ENCODE results near the gene ZNF423.

The ZNF423 gene

GRCh38 chr16:49552313-49552928 lies 303.5 kb downstream of the ZNF423 start:
- no peak for DNase-seq (ENCODE audit: low read depth in 1 of 2, low spot score in 1 of 2)
- in situ Hi-C loops (cut with HindIII; ENCODE audit: low pct_unique_long_range_greater_than_20kb, low sequenced_read_pairs), result no loop called here
- TF ChIP-seq JUND (IDR thresholded peaks at IDR 0.05; ENCODE audit: low read depth), result no peak

- TF ChIP-seq JUND (IDR thresholded peaks at IDR 0.05; ENCODE audit: low read depth), result no peak
- no peak for DNase-seq (ENCODE audit: low read depth in 1 of 2, low spot score in 1 of 2)
- in situ Hi-C loops (cut with HindIII; ENCODE audit: low pct_unique_long_range_greater_than_20kb, low sequenced_read_pairs), result no loop called here
Observed at GRCh38 chr16:49550666-49551065, 305.2 kb downstream of the ZNF423 start.

GRCh38 chr16:49550140-49550539 lies 305.8 kb downstream of the ZNF423 start:
- in situ Hi-C loops (cut with HindIII; ENCODE audit: low pct_unique_long_range_greater_than_20kb, low sequenced_read_pairs), result no loop called here
- TF ChIP-seq JUND (IDR thresholded peaks at IDR 0.05; ENCODE audit: low read depth), result no peak
- DNase-seq (ENCODE audit: low read depth in 1 of 2, low spot score in 1 of 2), result no peak

- TF ChIP-seq JUND (IDR thresholded peaks at IDR 0.05; ENCODE audit: low read depth), result no peak
- in situ Hi-C loops (cut with HindIII; ENCODE audit: low pct_unique_long_range_greater_than_20kb, low sequenced_read_pairs), result no loop called here
- DNase-seq (ENCODE audit: low read depth in 1 of 2, low spot score in 1 of 2), result no peak
Observed at GRCh38 chr16:49548325-49548970, 307.5 kb downstream of the ZNF423 start.

GRCh38 chr16:49547448-49547847 lies 308.5 kb downstream of the ZNF423 start:
- no peak for TF ChIP-seq JUND (IDR thresholded peaks at IDR 0.05; ENCODE audit: low read depth)
- in situ Hi-C loops (cut with HindIII; ENCODE audit: low pct_unique_long_range_greater_than_20kb, low sequenced_read_pairs), result no loop called here
- DNase-seq (ENCODE audit: low read depth in 1 of 2, low spot score in 1 of 2), result no peak

- DNase-seq (ENCODE audit: low read depth in 1 of 2, low spot score in 1 of 2), result no peak
- in situ Hi-C loops (cut with HindIII; ENCODE audit: low pct_unique_long_range_greater_than_20kb, low sequenced_read_pairs), result no loop called here
- TF ChIP-seq JUND (IDR thresholded peaks at IDR 0.05; ENCODE audit: low read depth), result no peak
Observed at GRCh38 chr16:49546735-49547134, 309.2 kb downstream of the ZNF423 start.

GRCh38 chr16:49545741-49546448 lies 310.0 kb downstream of the ZNF423 start:
- DNase-seq (ENCODE audit: low read depth in 1 of 2, low spot score in 1 of 2), result no peak
- no peak for TF ChIP-seq JUND (IDR thresholded peaks at IDR 0.05; ENCODE audit: low read depth)
- in situ Hi-C loops (cut with HindIII; ENCODE audit: low pct_unique_long_range_greater_than_20kb, low sequenced_read_pairs), result no loop called here

GRCh38 chr16:49545243-49545642 lies 310.7 kb downstream of the ZNF423 start:
- TF ChIP-seq JUND (IDR thresholded peaks at IDR 0.05; ENCODE audit: low read depth), result no peak

GRCh38 chr16:49544828-49545227 lies 311.1 kb downstream of the ZNF423 start:
- in situ Hi-C loops (cut with HindIII; ENCODE audit: low pct_unique_long_range_greater_than_20kb, low sequenced_read_pairs), result no loop called here
- no peak for TF ChIP-seq JUND (IDR thresholded peaks at IDR 0.05; ENCODE audit: low read depth)
- no peak for DNase-seq (ENCODE audit: low read depth in 1 of 2, low spot score in 1 of 2)

More at GRCh38 chr16:49545243-49545642, 310.7 kb downstream of the ZNF423 start:
- no peak for DNase-seq (ENCODE audit: low read depth in 1 of 2, low spot score in 1 of 2)
- in situ Hi-C loops (cut with HindIII; ENCODE audit: low pct_unique_long_range_greater_than_20kb, low sequenced_read_pairs), result no loop called here

GRCh38 chr16:49543631-49543946 lies 312.3 kb downstream of the ZNF423 start:
- DNase-seq (ENCODE audit: low read depth in 1 of 2, low spot score in 1 of 2), result no peak
- TF ChIP-seq JUND (IDR thresholded peaks at IDR 0.05; ENCODE audit: low read depth), result no peak
- in situ Hi-C loops (cut with HindIII; ENCODE audit: low pct_unique_long_range_greater_than_20kb, low sequenced_read_pairs), result no loop called here

- DNase-seq (ENCODE audit: low read depth in 1 of 2, low spot score in 1 of 2), result no peak
- in situ Hi-C loops (cut with HindIII; ENCODE audit: low pct_unique_long_range_greater_than_20kb, low sequenced_read_pairs), result no loop called here
- TF ChIP-seq JUND (IDR thresholded peaks at IDR 0.05; ENCODE audit: low read depth), result no peak
Observed at GRCh38 chr16:49542946-49543630, 312.8 kb downstream of the ZNF423 start.

GRCh38 chr16:49542391-49542891 lies 313.5 kb downstream of the ZNF423 start:
- no peak for DNase-seq (ENCODE audit: low read depth in 1 of 2, low spot score in 1 of 2)
- no peak for TF ChIP-seq JUND (IDR thresholded peaks at IDR 0.05; ENCODE audit: low read depth)
- in situ Hi-C loops (cut with HindIII; ENCODE audit: low pct_unique_long_range_greater_than_20kb, low sequenced_read_pairs), result no loop called here

GRCh38 chr16:49540836-49541235 lies 315.1 kb downstream of the ZNF423 start:
- no peak for DNase-seq (ENCODE audit: low read depth in 1 of 2, low spot score in 1 of 2)
- in situ Hi-C loops (cut with HindIII; ENCODE audit: low pct_unique_long_range_greater_than_20kb, low sequenced_read_pairs), result no loop called here
- TF ChIP-seq JUND (IDR thresholded peaks at IDR 0.05; ENCODE audit: low read depth), result no peak

Data from T47D (cell line).